Nephron (organoid): ENCODE measurements around the gene DLGAP1.
A peak's percentile ranks its signal among the peaks of the same experiment; 100 is the strongest.

Experiments
- H3K27ac Mint-ChIP-seq, 3 experiments: 2 replicates each; pipeline ENCODE4 v1.8.0; 2020; ENCODE audit warnings: mixed read lengths in 3 of 3, mild to moderate bottlenecking in 2 of 3, moderate library complexity in 1 of 3
- H3K27me3 Mint-ChIP-seq: 2 replicates; pipeline ENCODE4 v1.8.0; 2021; ENCODE audit warnings: low read depth, mild to moderate bottlenecking, moderate library complexity, mixed read lengths
- H3K36me3 Mint-ChIP-seq: 2 replicates; pipeline ENCODE4 v1.8.0; 2020; ENCODE audit warnings: low read depth, mixed read lengths
- H3K4me1 Mint-ChIP-seq: 2 replicates; pipeline ENCODE4 v1.8.0; 2020; ENCODE audit warnings: mixed read lengths
- H3K4me3 Mint-ChIP-seq, 3 experiments: 2 replicates each; pipeline ENCODE4 v1.8.0; 2020; ENCODE audit warnings: mild to moderate bottlenecking in 3 of 3, mixed read lengths in 3 of 3, moderate library complexity in 2 of 3
- H3K9me3 Mint-ChIP-seq: 2 replicates; pipeline ENCODE4 v1.8.0; 2020; ENCODE audit warnings: mixed read lengths
- TF ChIP-seq, protein P1 (sequence below), 3 experiments: fragments of 200-600 bp; sonication (generic); IDR thresholded peaks; one replicate each; pipeline ENCODE4 v1.5.0; 2021; ENCODE audit warnings: antibody characterized with exemption in 3 of 3; ENCODE audit not compliant: unreplicated experiment in 3 of 3

DLGAP1 gene

DNA sequence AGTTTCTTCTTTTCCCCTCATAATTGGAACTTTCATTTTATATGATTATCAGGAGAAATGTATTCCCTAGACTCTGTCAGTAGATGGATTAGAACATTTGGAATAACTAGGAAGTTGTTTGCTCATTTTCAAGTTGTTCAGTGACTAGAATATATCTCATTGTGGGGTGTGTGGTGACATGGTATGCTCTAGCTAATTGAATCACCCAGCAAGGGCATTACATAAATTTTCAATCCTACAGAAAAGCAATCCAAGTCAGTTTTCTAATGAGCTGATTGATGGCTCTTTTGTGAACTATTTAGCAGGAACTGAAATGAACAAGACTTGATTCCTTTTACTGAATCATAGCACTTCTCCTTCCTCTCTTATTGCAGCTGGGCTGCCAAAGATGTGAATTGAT, 543.7 kb downstream of the DLGAP1 start:
- H3K27me3 Mint-ChIP-seq = no peaks in the 10 kb centered on the region

DNA sequence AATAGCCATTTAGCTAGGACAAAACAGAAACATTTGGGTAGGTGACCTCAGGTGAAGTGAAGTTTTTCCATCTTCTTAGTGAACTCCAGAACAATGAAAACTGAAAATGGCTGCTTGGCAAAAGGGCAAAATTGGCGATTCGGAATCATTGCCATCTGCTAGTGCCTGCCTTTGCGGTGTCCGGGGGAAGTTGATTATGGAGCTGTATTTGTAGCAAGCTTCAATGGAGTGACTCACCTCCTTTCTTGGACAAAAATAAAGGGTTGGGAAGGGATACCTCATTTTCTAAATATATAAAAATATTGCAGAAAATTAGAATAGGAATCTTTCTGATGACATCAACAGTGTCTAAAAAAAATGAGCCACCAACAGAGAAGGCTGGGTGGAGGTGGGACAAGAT, 544.6 kb downstream of the DLGAP1 start:
- H3K27me3 Mint-ChIP-seq = no peaks in the 10 kb centered on the region
- H3K9me3 Mint-ChIP-seq = no peaks in the 10 kb centered on the region
- H3K4me1 Mint-ChIP-seq = no peaks in the 10 kb centered on the region
- TF ChIP-seq, protein P1, sequence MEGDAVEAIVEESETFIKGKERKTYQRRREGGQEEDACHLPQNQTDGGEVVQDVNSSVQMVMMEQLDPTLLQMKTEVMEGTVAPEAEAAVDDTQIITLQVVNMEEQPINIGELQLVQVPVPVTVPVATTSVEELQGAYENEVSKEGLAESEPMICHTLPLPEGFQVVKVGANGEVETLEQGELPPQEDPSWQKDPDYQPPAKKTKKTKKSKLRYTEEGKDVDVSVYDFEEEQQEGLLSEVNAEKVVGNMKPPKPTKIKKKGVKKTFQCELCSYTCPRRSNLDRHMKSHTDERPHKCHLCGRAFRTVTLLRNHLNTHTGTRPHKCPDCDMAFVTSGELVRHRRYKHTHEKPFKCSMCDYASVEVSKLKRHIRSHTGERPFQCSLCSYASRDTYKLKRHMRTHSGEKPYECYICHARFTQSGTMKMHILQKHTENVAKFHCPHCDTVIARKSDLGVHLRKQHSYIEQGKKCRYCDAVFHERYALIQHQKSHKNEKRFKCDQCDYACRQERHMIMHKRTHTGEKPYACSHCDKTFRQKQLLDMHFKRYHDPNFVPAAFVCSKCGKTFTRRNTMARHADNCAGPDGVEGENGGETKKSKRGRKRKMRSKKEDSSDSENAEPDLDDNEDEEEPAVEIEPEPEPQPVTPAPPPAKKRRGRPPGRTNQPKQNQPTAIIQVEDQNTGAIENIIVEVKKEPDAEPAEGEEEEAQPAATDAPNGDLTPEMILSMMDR (IDR thresholded peaks at IDR 0.05; ENCODE audit: unreplicated experiment in 3 of 3) = no peak
- H3K4me3 Mint-ChIP-seq = no peak overlapping the region
- H3K36me3 Mint-ChIP-seq = no peaks in the 10 kb centered on the region
- H3K27ac Mint-ChIP-seq = no peak overlapping the region

More for the DNA sequence above, 543.7 kb downstream of the DLGAP1 start:
- Mint-ChIP-seq H3K4me1 (no peaks in the 10 kb centered on the region), H3K9me3 (no peaks in the 10 kb centered on the region), H3K27ac (no peak overlapping the region), H3K36me3 (no peaks in the 10 kb centered on the region), H3K4me3 (no peak overlapping the region)
- TF ChIP-seq, protein P1 (IDR thresholded peaks at IDR 0.05; ENCODE audit: unreplicated experiment in 3 of 3) = no peak

DNA sequence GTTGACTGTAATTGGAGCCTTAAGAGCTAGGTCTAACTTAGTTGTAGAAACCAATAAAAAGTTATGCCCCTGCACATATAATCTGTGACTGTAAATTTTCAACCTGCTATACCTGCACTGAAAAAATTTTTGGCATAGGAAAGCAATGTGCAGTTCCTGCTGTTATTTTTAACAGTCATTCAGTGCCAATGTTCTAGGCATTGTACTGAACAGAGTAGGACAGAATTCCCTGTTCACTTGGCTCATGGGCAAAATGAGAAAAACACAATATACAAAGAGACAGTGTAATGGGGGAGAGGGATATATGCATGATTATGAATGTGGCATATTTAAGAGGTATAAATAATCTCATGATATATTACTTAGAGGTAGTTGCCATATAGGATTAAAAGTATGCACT, 547.2 kb downstream of the DLGAP1 start:
- Mint-ChIP-seq H3K27ac (no peak overlapping the region), H3K4me1 (no peaks in the 10 kb centered on the region), H3K4me3 (no peak overlapping the region)

DNA sequence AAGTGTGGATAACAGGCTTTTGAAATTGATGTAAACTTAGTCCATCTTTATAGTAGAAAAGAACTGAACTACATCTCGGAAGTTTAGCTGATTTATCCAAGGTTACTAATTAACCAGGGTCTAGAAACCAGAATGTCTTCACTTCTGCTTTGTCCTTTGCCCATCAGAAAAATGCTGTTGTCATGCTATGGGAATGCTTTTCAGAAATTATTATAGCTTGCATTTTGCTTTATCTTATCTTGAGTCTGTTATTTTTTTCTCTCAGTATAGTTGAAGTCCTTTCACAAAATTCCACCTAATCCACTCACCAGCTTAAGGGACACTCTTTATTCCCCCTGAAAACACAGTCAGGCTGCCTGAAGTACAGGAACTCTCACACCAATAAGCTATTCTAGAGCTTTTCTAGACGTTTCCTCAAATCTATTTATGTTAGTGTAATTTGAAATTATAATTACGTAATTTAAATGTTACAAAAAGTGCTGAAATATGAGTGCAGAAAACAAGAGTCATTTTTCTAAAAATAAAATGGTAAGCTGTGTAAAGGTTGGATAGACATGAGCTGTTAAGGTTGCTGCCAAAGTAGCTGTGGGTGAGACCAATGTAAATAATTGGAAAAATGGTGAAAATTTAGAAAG, 548.9 kb downstream of the DLGAP1 start:
- Mint-ChIP-seq H3K27me3 (peaks cover 2% of the 10 kb centered on the region), H3K27ac (peak overlapping the region in 1 of 3 experiments; percentile 59), H3K4me3 (no peak overlapping the region), H3K36me3 (no peaks in the 10 kb centered on the region), H3K9me3 (no peaks in the 10 kb centered on the region), H3K4me1 (peaks cover 3% of the 10 kb centered on the region)
- TF ChIP-seq, protein P1 (IDR thresholded peaks at IDR 0.05; ENCODE audit: unreplicated experiment in 3 of 3) = no peak

More for the DNA sequence above, 547.2 kb downstream of the DLGAP1 start:
- no peaks in the 10 kb centered on the region for H3K36me3 Mint-ChIP-seq
- TF ChIP-seq, protein P1 (IDR thresholded peaks at IDR 0.05; ENCODE audit: unreplicated experiment in 3 of 3) = no peak
- no peaks in the 10 kb centered on the region for H3K9me3 Mint-ChIP-seq
- no peaks in the 10 kb centered on the region for H3K27me3 Mint-ChIP-seq

DNA sequence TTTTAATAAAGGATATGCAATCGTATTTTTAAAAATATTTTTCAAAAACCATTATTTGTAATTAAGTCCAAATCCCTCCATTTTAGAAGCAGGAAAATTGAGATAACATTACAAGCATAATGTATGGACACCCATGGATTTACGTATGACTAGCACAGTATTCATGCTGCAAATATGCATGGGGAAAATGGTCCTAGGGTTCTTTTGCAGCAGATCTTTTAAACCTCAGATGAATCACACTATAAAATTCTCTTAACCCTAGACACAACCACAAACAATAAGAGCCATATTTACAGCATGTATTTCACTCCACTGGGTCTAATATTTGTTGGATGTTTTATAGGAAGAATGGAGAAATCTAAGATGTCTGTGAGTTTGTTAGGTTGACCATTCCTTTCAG, 551.8 kb downstream of the DLGAP1 start:
- Mint-ChIP-seq H3K4me3 (no peak overlapping the region), H3K27me3 (peaks cover 4% of the 10 kb centered on the region), H3K27ac (no peak overlapping the region), H3K36me3 (no peaks in the 10 kb centered on the region), H3K4me1 (peaks cover 3% of the 10 kb centered on the region), H3K9me3 (no peaks in the 10 kb centered on the region)
- TF ChIP-seq, protein P1 (IDR thresholded peaks at IDR 0.05; ENCODE audit: unreplicated experiment in 3 of 3) = no peak

DNA sequence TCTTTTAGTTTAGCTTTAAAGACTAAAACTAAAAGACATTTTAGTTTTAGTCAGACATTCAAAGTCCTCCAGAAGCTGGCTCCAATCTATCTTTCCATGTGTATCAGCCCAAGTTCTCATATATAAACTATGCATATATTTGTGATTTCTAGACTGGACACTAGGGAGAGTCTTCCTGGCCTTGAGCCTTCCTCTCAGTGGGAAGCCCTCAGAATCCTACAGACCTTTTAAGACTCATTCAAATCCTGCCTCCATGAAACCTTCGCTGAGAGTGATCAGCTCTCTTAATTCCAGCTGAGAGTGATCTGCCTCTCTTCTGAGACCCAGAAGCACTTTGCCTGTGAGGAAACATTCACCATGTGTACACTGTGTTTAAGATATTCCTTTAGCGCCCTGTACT, 552.4 kb downstream of the DLGAP1 start:
- Mint-ChIP-seq H3K36me3 (no peaks in the 10 kb centered on the region), H3K4me1 (peaks cover 3% of the 10 kb centered on the region), H3K27ac (no peak overlapping the region)

More for the DNA sequence above, 552.4 kb downstream of the DLGAP1 start:
- TF ChIP-seq, protein P1 (IDR thresholded peaks at IDR 0.05; ENCODE audit: unreplicated experiment in 3 of 3) = no peak
- Mint-ChIP-seq H3K4me3 (no peak overlapping the region), H3K27me3 (peaks cover 4% of the 10 kb centered on the region), H3K9me3 (no peaks in the 10 kb centered on the region)
